HCEC 1CT (cell line): ENCODE measurements around the gene TIMM22.

ENCODE experiments used
- DNase-seq: peaks from one replicate; pipeline ENCODE4 v3.0.0-alpha.2; 2017

The TIMM22 gene

GRCh38 chr17:1002771-1003555 lies 6.0 kb downstream of the TIMM22 start:
- no peak for DNase-seq

DNA sequence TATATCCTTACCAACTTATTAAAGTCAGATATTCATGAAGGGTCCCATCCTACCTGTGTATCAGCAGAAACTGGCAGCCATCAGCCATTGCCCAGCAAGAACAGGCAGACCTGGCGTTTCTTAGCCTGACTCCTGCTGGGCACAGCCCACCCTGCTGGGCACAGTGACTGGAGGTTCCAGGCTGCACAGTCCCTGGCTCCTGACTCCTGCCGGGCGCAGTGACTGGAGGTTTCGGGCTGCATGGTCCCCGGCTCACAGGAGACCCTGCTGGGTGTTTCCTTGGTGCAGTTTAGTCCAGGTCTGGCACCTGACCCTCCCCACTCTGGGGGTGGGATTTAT lies 6.7 kb downstream of the TIMM22 start:
- DNase-seq = no peak

DNA sequence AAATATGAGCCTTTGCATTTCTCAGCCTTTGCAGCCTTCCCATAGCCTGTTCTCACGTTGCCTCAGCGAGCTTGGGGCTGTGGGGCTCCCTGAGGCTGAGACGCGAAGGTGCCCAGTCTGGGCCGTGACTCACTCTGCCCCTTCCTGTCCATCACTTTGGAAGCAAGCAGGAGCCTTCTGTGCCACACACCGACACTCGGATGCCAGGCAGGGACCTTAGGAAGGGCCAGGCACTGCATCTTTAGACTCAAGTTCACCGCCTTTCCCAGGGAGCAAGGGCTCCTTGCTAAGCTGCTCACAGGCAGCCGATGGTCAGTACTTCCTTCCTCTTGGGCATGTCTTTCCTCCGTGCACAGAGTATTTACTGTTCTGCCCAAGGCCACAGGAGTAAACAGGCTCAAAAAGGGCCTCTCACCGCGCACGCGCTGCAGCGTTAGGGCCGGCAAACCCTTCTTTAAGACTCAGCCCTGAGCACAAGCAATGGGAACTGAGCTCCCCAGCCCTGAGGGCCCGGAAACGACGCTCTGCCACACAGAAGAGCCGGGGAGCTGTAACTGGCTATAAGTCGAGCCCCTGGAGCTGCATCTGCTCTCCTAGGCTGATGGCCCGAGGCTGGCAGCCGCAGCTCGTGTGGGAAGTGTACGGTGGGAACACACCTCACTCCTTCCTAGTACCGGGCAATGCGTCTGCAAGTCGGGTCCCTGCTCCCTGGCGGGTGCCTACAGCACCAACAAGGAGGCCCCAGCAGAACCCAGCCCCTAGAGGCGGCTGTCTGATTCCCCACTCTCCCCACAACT lies 7.2 kb downstream of the TIMM22 start:
- DNase-seq = no peak

GRCh38 chr17:1004769-1005295 lies 7.9 kb downstream of the TIMM22 start:
- no peak for DNase-seq

- DNase-seq = no peak
Observed at GRCh38 chr17:1005361-1005946, 8.5 kb downstream of the TIMM22 start.

DNA sequence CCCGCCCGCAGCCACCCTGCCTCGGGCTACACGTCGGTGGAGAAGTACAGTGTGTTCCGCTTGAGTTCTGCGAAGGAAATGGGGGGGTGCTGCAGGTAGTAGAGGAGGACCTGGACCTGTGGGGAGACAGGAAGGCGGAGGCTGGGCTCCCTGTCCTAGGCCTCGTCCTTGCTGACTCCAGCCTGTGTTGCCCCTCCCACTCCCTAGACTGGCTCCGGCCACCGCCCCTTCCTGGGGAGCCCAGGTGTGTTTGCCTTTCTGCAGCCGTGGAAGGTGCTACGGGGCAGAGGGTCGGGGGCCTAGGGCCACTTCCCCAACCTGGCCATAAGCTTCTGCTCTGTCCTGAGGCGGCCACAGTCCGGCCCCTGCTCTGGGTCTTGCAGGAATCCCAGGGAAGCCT lies 9.1 kb downstream of the TIMM22 start:
- no peak for DNase-seq

DNA sequence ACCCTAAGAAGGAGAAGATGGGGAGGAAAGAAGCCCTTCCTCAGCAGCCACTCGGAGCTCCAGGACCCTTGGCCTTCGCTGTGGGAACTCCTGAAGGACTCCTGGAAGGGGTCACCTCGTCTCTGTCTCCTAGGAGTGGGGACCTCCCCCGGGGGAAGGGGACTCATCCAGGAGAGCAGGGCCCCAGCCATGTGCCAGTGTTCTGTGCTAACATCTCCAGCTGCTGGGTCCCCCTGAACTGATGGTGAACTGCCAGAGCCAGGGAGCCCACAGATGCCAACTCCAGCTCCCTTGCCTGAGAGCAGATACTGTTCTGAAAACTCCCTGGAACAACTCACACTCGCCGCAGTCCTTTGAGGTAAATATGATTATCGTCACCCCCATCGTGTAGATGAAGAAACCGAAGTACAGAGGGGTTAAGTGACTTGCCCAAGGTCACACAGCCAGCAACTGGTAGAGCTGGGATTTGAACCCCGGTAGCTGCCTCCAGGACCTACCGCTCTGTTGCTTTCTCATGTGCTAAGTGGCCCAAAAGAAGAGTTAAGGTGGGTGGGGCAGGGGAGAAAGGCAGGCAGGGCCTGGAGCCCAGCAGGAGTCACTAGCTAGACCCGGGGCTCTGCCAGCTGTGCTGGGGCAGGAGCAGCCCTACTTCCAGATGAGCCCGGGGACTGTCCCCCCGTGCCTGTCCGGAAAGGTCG lies 10.5 kb downstream of the TIMM22 start:
- no peak for DNase-seq

DNA sequence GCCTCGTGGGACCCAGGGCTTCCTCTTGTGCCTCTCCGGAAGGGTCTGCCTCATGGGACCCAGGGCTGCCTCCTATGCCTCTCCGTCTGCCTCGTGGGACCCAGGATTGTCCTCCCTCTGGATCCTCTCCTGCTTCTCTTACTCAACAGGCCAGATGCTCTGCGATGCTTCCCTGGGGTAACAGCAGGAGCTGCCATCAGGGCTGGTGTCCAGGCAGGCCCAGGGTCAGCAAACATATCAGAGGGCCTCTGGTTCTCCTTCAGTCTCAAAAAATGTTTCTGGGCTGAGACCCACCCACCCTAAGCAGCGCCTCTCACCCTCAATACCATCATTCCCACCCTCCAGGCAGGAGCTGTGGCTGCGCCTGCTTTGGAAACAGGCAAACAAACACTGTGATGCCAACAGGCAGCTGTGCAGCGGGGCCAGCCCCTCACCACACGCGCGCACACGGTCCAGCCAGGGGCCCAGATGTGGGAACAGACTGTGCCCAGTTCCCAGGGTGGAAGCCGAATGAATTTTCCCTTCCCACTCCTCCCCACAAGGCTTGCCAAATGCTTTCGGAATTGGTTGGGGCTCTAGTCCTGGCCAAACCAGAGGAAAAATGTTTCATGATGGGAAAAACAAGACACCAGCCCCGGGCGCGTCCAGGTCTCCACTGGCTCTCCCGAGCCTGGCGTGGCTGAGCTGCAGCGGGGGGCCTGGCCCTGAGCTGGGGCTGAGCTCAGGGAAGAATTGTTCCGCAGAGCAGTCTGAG lies 11.3 kb downstream of the TIMM22 start:
- no peak for DNase-seq

GRCh38 chr17:1009229-1010085 lies 12.5 kb downstream of the TIMM22 start:
- DNase-seq = no peak

- DNase-seq = no peak
Observed at GRCh38 chr17:1010086-1010450, 13.1 kb downstream of the TIMM22 start.

DNA sequence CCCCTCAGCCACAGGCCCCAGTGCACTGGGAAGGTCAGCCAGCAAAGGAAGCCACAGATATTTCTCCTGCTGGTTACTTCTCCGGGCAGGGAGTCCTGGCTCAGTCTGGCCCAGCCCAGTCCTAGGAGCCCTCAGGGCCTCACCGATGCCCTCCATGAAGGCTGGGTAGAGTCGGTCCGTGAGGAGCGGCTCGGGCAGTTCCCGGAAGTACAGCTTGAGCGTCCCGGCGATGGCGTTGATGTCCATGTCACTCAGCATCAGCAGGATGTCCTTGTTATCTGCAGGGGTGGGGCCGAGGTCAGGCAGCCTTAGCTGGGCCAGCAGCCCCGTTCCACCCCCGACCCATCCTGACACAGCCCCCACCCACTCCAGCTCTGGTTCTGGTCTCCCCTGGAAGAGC lies 13.7 kb downstream of the TIMM22 start:
- DNase-seq = no peak

DNA sequence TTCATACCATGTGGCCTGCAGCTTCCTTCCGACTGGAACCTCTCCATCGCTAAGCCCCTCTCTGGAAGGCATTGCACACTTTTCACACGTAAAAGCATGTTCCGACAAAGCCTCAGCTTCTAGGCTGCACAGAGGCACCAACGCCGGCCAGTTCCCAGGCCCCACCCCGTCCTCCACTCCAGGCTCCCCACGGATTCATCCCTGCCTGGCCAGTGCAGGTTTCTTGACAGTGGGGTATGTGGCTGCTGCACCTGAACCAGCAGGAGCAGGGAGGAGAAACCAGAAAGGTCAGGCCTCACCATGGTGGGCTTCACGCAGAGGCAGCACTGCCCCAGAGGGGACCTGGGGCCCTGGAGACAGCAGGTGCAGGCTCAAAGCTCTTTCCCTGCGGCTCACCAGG lies 14.2 kb downstream of the TIMM22 start:
- no peak for DNase-seq

DNA sequence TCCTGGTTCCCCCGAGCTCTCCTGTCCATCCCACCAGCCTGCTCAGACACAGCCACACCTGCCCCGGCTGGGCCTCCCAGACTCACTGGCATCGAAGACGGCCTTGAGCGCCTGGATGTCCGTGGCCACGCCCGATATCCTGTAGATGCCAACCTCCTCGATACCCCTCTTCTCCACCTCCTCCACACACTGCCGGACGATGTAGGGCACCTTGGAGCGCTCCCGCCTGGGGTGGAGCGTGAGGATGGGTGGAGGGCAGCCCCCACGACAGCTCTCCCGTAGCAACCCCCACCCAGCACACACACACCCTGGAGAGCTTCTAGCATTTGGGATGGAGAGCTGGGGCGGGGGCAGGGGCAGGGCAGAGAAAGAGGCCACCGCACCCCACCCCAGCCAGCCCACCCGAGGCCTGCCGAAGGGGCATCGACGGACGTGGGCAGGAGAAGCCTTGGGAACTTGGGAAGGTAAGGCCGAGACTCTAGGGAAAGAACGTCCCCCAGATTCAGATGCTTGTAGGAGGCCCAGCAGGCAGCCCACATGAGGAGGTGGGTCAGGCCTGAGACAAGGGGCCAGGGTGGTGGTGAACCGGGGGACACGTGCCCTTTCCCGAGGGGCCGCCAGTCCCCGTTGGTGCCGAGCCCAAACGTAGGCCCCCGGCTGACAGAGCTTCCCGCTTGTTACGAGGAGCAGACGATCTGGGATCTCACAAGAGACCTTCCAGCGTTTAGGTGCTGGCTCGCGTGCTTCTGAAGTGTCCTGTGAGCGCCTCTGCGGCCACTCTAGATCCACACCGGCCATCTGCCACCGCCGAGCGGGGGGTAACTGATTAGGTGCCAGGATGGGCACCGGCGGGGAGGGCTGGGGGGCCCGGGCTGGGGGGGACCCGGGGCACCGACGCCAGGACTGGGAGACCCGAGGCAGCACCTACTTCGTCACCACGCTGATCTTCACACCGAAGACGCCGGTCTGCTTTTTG lies 15.1 kb downstream of the TIMM22 start:
- no peak for DNase-seq

- DNase-seq = no peak
Observed at GRCh38 chr17:1012823-1013728, 16.1 kb downstream of the TIMM22 start.

DNA sequence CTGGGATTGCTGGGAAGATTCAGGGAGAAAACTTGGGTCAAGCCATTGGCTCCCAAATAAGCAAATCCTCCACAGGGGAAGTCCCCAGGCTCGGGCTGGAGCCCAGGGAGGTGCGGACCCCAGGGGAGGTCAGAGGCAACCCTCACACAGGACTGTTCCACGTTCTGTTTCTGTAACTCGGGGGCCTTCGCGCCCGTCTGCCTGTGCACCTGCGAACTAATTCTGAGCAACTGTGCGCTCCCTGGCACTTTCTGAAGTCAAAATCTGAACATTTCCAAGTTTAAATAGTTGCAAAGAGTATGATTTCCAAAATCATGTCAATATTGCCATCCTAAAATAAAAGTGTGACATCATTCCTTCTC lies 16.8 kb downstream of the TIMM22 start:
- DNase-seq = no peak

DNA sequence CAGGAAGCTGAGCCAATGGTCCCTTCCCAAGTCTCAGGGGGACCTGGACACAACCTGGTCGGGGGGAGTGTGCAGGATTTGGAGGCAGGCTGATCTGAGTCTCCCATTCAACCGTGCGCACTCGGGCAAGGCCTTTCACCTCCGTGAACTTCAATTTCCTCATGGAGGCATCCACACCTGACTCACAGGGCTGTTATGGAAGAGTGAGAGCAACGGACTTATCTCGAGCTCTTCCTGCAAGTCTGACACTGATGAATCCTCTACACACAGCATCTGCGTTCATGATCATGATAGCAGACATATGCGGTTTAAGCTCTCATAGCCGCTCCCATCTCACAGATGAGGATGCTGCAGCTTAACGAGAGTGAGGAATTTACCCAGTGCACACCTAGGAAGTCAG lies 21.6 kb downstream of the TIMM22 start:
- DNase-seq = no peak

- DNase-seq = no peak
Observed at GRCh38 chr17:1019451-1019850, 22.5 kb downstream of the TIMM22 start.

DNA sequence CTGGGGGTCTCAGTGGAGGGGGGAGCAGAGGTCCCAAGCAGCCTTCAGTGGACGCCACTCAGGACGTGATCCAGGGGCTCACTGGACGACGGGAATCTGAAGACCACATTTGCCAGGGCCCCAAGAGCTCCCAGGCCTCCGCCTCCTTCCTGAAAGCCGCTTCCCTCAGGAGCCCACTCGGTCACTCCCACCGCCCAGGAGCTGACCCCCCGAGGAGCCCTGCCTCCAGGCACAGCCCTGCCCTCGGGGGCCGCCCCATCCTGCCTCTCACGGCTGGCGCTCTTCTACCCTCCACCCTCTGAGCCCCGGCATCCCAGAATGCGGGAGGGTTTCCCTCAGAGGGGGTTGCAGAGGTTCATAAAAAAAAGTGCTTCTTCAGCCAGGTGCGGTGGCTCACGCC lies 24.2 kb downstream of the TIMM22 start:
- DNase-seq = no peak
